CD8-positive, alpha-beta memory T cell (primary cell): ENCODE data around the gene UGT1A5. TPM values are rescaled to one million over a fixed set of nuclear protein-coding genes. Genes with fewer than 3 reads are reported as not detected.
"Not testable (repeated sequence)": the region's sequence is repeated elsewhere in the genome, so short reads cannot be mapped to it uniquely, and the experiment has no call there.

Experiments used
- CTCF ChIA-PET: fragments of 350-600 bp; sonication (Branson Sonifier 250); formaldehyde crosslinking; loops from one replicate; lab custom pipeline; 2021; ENCODE audit warnings: antibody characterized with exemption; lab: Charles Lee
- POLR2A ChIA-PET: fragments of 350-600 bp; sonication (Branson Sonifier 250); formaldehyde crosslinking; loops from one replicate; lab custom pipeline; 2021; ENCODE audit warnings: antibody characterized with exemption; lab: Charles Lee
- DNase-seq, 5 donors: peaks; one replicate each; pipeline versions ENCODE4 v3.0.0 to v3.0.0-alpha.2; 2020 to 2022; ENCODE audit warnings: mixed read lengths in 1 of 5
- H3K27ac ChIP-seq: one replicate; pipeline ENCODE4 v1.7.0; 2013; ENCODE audit warnings: low read depth, mild to moderate bottlenecking, low read length, moderate library complexity
- H3K27me3 ChIP-seq: 2 replicates; pipeline ENCODE4 v1.7.0; 2013; ENCODE audit warnings: low read length, mild to moderate bottlenecking; ENCODE audit not compliant: insufficient read depth, poor library complexity, severe bottlenecking
- H3K36me3 ChIP-seq: 2 replicates; pipeline ENCODE4 v1.7.0; 2013; ENCODE audit warnings: mild to moderate bottlenecking, low read length, moderate library complexity; ENCODE audit not compliant: insufficient read depth
- H3K4me1 ChIP-seq: 2 replicates; pipeline ENCODE4 v1.7.0; 2013; ENCODE audit warnings: mild to moderate bottlenecking, low read length, moderate library complexity; ENCODE audit not compliant: insufficient read depth
- H3K4me3 ChIP-seq: 2 replicates; pipeline ENCODE4 v1.7.0; 2013; ENCODE audit warnings: mild to moderate bottlenecking, low read length
- H3K9me3 ChIP-seq: 2 replicates; pipeline ENCODE4 v1.7.0; 2013; ENCODE audit warnings: mild to moderate bottlenecking, low read length
- H3K27ac Mint-ChIP-seq, 8 donors: one replicate each; pipeline ENCODE4 v1.8.0; 2020 to 2021; ENCODE audit warnings: mixed read lengths in 8 of 8, mild to moderate bottlenecking in 6 of 8, inconsistent platforms in 3 of 8, moderate library complexity in 3 of 8
- H3K27me3 Mint-ChIP-seq, 2 donors: one replicate each; pipeline ENCODE4 v1.8.0; 2020 to 2021; ENCODE audit warnings: mixed read lengths in 2 of 2, mild to moderate bottlenecking in 1 of 2, moderate library complexity in 1 of 2
- H3K36me3 Mint-ChIP-seq, 3 donors: one replicate each; pipeline ENCODE4 v1.8.0; 2020 to 2021; ENCODE audit warnings: mixed read lengths in 3 of 3, inconsistent platforms in 1 of 3, mild to moderate bottlenecking in 1 of 3
- H3K4me1 Mint-ChIP-seq, 3 donors: one replicate each; pipeline ENCODE4 v1.8.0; 2020 to 2021; ENCODE audit warnings: mixed read lengths in 3 of 3, inconsistent platforms in 1 of 3, mild to moderate bottlenecking in 1 of 3
- H3K4me3 Mint-ChIP-seq, 7 donors: one replicate each; pipeline ENCODE4 v1.8.0; 2020 to 2021; ENCODE audit warnings: mixed read lengths in 7 of 7, mild to moderate bottlenecking in 6 of 7, moderate library complexity in 4 of 7, inconsistent platforms in 2 of 7
- H3K9me3 Mint-ChIP-seq, 5 donors: one replicate each; pipeline ENCODE4 v1.8.0; 2020 to 2022; ENCODE audit warnings: mixed read lengths in 5 of 5, mild to moderate bottlenecking in 3 of 5, moderate library complexity in 2 of 5, inconsistent platforms in 1 of 5
- polyA plus RNA-seq: library from polyadenylated mRNA; unstranded; fragments of 300-500 nt; fragmentation: Illumina TruSeq; gene quantifications from one replicate; pipeline ENCODE4 v1.2.3, GENCODE V29; 2021
- total RNA-seq, 2 experiments: library from RNA; stranded (reverse); gene quantifications; one replicate each; pipeline ENCODE4 v1.2.3, GENCODE V29; 2021

UGT1A5 gene
- total and polyA plus RNA-seq, 3 experiments from 2014 or later: not detected

DNA sequence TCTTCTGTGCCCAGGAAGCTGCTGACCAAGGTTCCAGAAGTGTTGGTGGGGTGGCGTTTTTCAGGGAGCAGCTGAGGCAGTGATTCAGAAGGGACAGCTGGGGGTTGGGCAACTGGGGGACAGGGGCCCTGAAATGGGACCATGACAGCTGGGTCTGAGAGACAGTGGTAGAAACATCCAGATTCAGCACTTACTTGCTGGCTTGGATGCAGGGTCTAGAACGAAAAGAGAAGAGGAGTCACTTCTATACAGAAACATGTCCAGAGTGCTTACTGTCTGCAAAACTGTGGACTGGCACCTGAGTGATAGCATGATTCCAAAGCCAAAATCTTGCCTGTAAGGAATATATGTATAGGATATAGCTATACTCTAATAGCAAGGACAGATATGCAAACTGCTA is 33.1 kb downstream of the UGT1A5 start:
- H3K9me3 ChIP-seq, DNase-seq, H3K36me3 ChIP-seq, H3K9me3 Mint-ChIP-seq, CTCF ChIA-PET, H3K27ac ChIP-seq, H3K4me3 ChIP-seq, H3K4me1 ChIP-seq, H3K36me3 Mint-ChIP-seq, H3K27ac Mint-ChIP-seq, POLR2A ChIA-PET, H3K4me1 Mint-ChIP-seq, H3K27me3 ChIP-seq, H3K4me3 Mint-ChIP-seq: not testable (repeated sequence)
- peaks cover 18 to 55% of the 10 kb centered on the region in 2 donors for H3K27me3 Mint-ChIP-seq

DNA sequence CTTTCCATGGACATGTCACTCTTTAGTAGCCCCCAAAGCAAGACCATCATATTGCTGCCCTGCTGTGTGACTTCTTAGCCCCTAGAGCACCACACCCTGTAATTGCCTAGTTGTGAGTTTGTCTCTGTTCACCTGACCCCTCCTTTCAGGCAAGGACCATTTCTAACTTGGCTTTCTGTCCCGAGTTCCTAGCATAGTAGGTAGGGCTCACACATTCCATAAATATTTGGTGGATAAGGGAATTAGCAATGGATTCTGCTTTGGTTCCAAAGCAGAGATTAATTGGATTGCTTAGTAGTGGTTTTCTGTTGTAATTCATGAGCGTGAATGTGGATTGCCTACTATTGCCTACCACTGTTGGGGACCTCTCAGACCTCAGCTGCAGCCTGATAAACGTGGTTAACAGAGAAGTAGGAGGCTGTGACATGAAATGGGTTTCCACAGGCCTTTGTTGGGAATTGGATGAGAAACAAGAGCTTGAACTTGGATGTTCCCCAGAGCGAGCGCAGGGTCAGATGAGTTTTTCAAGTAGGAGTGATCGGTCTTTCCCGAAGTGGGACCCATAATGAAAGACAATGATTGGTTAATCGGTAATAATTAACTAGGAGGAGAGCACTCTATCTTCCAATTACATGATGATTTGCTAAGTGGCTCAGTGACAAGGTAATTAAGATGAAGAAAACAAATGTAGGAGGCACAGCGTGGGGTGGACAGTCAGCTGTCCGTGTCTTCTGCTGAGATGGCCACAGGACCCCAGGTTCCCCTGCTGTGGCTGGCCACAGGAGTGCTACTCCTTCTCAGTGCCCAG is 34.0 kb downstream of the UGT1A5 start:
- H3K36me3 ChIP-seq: no peaks in the 10 kb centered on the region
- no peak overlapping the region for H3K27ac Mint-ChIP-seq
- H3K4me1 ChIP-seq: no peaks in the 10 kb centered on the region
- peaks cover 7 to 16% (median 12%) of the 10 kb centered on the region in 5 donors for H3K9me3 Mint-ChIP-seq
- peaks cover 0 to 8% (median 0%) of the 10 kb centered on the region in 3 donors for H3K36me3 Mint-ChIP-seq
- no peaks in the 10 kb centered on the region for H3K27me3 ChIP-seq
- H3K9me3 ChIP-seq: no peaks in the 10 kb centered on the region
- no peak overlapping the region for H3K4me3 ChIP-seq
- CTCF ChIA-PET: no interaction called here
- POLR2A ChIA-PET: no interaction called here
- H3K27me3 Mint-ChIP-seq: peaks cover 11 to 59% of the 10 kb centered on the region in 2 donors
- H3K27ac ChIP-seq: no peak overlapping the region
- DNase-seq: no peak
- no peaks in the 10 kb centered on the region for H3K4me1 Mint-ChIP-seq
- no peak overlapping the region for H3K4me3 Mint-ChIP-seq

DNA sequence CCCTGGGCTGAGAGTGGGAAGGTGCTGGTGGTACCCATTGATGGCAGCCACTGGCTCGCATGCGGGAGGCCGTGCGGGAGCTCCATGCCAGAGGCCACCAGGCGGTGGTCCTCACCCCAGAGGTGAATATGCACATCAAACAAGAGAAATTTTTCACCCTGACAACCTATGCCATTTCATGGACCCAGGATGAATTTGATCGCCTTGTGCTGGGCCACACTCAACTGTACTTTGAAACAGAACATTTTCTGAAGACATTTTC is 34.5 kb downstream of the UGT1A5 start:
- H3K36me3 ChIP-seq: no peaks in the 10 kb centered on the region
- Mint-ChIP-seq H3K4me1 (no peaks in the 10 kb centered on the region), H3K9me3 (peaks cover 7 to 19% (median 12%) of the 10 kb centered on the region in 5 donors), H3K27ac (no peak overlapping the region), H3K27me3 (peaks cover 11 to 59% of the 10 kb centered on the region in 2 donors), H3K4me3 (no peak overlapping the region), H3K36me3 (peaks cover 0 to 11% (median 0%) of the 10 kb centered on the region in 3 donors)
- H3K27me3 ChIP-seq: no peaks in the 10 kb centered on the region
- no peaks in the 10 kb centered on the region for H3K9me3 ChIP-seq
- CTCF ChIA-PET: no interaction called here
- DNase-seq: no peak
- no peak overlapping the region for H3K27ac ChIP-seq
- H3K4me1 ChIP-seq: no peaks in the 10 kb centered on the region
- POLR2A ChIA-PET: no interaction called here
- H3K4me3 ChIP-seq: no peak overlapping the region

DNA sequence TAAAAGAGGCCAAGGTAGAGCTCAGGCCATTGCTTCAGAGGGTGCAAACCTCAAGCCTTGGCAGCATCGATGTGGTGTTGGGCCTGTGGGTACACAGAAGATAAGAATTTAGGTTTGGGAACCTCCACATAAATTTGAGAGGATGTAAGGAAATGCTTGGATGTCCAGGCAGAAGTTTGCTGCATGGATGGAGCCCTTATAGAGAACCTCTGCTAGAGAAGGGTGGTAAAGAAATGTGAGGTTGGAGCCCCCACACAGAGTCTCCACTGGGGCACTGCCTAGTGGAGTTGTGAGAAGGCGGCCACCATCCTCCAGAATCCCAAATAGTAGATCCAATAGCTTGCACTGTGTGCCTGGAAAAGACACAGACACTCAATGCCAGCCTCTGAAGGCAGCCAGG is 38.0 kb downstream of the UGT1A5 start:
- H3K4me3 Mint-ChIP-seq, CTCF ChIA-PET, H3K4me1 ChIP-seq, H3K4me3 ChIP-seq, H3K27ac ChIP-seq, H3K27me3 ChIP-seq, H3K27ac Mint-ChIP-seq, DNase-seq, H3K9me3 ChIP-seq, H3K4me1 Mint-ChIP-seq, H3K36me3 ChIP-seq, POLR2A ChIA-PET: not testable (repeated sequence)
- H3K9me3 Mint-ChIP-seq: peaks cover 7 to 19% (median 12%) of the 10 kb centered on the region in 5 donors
- H3K27me3 Mint-ChIP-seq: peaks cover 12 to 64% of the 10 kb centered on the region in 2 donors
- peaks cover 0 to 11% (median 0%) of the 10 kb centered on the region in 3 donors for H3K36me3 Mint-ChIP-seq

DNA sequence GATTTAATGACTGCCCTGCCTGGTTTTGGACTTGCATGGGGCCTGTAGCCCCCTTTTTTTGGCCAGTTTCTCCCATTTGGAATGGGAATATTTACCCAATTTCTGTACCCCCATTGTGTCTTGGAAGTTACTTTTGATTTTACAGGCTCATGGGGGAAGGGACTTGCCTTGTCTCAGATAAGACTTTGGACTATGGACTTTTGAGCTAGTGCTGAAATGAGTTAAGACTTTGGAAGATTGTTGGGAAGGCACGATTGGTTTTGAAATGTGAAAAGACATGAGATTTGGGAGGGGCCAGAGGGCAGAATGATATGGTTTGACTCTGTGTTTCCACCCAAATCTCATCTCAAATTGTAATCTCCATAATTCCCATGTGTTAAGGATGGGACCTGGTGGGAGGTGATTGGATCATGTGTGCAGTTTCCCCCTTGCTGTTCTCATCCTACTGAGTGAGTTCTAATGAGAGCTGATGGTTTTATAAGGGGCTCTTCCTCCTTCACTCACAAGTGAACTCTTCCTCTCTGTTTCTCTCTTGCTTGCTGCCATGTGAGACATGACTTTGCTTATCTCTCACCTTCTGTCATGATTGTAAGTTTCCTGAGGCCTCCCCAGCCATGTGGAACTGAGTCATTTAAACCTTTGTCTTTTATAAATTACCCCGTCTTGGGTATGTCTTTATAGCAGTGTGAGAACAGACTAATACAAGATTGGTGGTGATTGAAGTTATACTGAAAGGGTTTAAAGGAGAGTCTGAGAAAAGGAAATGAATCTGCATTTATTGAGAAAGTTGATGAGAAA is 38.7 kb downstream of the UGT1A5 start:
- H3K9me3 ChIP-seq, H3K27ac ChIP-seq, H3K4me1 Mint-ChIP-seq, H3K4me3 ChIP-seq, H3K27me3 ChIP-seq, CTCF ChIA-PET, H3K4me1 ChIP-seq, H3K36me3 ChIP-seq, H3K27ac Mint-ChIP-seq, POLR2A ChIA-PET, DNase-seq: not testable (repeated sequence)
- Mint-ChIP-seq H3K27me3 (peaks cover 12 to 59% of the 10 kb centered on the region in 2 donors), H3K9me3 (peaks cover 7 to 19% (median 12%) of the 10 kb centered on the region in 5 donors), H3K4me3 (peak overlapping the region in 1 of 7 donors; percentile 68), H3K36me3 (peaks cover 0 to 11% (median 0%) of the 10 kb centered on the region in 3 donors)

DNA sequence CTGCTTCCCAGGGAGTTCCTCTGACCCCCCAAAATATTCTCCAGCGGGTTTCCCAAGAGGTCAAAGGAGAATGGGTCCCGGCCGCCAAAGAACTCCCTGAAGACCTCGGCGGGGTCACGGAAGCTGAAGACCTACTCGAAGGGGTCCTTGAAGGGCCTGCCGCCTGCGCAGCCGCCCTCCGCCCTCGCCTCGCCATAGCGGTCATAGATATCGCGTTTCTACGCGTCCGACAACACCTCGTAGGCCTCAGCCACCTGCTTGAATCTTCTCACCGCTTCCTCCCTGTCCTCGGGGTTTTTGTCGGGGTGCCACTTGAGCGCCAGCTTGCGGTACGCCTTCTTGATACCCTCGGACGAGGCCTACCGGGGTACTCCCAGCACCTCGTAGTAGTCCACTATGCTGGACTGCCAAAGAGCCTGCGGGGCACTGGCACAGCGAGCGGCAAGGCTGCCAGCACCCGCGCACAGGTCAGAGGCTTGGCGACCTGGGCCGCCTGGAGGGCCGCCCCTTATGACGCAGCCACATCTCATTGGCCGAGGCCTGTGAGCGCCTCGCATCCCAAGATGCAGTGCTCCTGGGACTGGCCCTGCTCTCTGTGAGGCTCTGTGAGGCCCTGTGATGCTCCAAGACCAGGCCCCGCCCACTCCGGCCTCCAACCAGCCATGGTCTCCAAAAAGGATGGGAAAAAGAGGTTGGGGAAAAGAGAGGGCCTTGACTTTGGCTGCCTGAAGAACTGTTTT is 42.3 kb downstream of the UGT1A5 start:
- Histone ChIP-seq H3K4me1 (no peaks in the 10 kb centered on the region), H3K9me3 (no peaks in the 10 kb centered on the region), H3K27ac (no peak overlapping the region), H3K4me3 (no peak overlapping the region), H3K36me3 (no peaks in the 10 kb centered on the region), H3K27me3 (no peaks in the 10 kb centered on the region)
- Mint-ChIP-seq H3K27me3 (peaks cover 6 to 39% of the 10 kb centered on the region in 2 donors), H3K9me3 (peaks cover 6 to 15% (median 12%) of the 10 kb centered on the region in 5 donors), H3K27ac (no peak overlapping the region), H3K4me1 (no peaks in the 10 kb centered on the region), H3K36me3 (peaks cover 0 to 11% (median 0%) of the 10 kb centered on the region in 3 donors), H3K4me3 (no peak overlapping the region)
- DNase-seq: no peak
- POLR2A ChIA-PET: no interaction called here
- CTCF ChIA-PET: no interaction called here

DNA sequence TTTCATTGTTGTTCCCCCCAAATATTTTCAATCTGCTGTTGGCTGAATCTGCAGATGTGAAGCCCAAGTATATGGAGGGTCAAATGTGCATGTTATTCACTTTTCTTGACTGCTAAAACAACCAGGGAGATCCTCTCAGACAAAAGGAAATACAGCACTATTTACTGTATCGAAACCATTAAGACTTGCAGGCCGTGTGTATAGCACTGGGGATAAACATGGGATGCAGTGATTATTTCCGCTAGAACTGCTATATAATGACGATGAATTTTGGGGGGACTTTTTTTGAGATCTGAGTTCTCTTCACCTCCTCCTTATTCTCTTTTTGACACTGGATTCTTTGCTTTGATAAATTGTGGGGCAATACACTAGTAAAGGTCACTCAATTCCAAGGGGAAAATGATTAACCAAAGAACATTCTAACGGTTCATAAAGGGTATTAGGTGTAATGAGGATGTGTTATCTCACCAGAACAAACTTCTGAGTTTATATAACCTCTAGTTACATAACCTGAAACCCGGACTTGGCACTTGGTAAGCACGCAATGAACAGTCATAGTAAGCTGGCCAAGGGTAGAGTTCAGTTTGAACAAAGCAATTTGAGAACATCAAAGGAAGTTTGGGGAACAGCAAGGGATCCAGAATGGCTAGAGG is 43.8 kb downstream of the UGT1A5 start:
- Mint-ChIP-seq H3K27ac (no peak overlapping the region), H3K4me3 (no peak overlapping the region), H3K27me3 (peaks cover 5 to 34% of the 10 kb centered on the region in 2 donors), H3K4me1 (no peaks in the 10 kb centered on the region), H3K9me3 (peaks cover 0 to 5% (median 4%) of the 10 kb centered on the region in 5 donors), H3K36me3 (peaks cover 0 to 4% (median 0%) of the 10 kb centered on the region in 3 donors)
- CTCF ChIA-PET: no interaction called here
- H3K9me3 ChIP-seq: no peaks in the 10 kb centered on the region
- no peak overlapping the region for H3K4me3 ChIP-seq
- H3K27me3 ChIP-seq: no peaks in the 10 kb centered on the region
- no peaks in the 10 kb centered on the region for H3K36me3 ChIP-seq
- DNase-seq: no peak
- POLR2A ChIA-PET: no interaction called here
- H3K4me1 ChIP-seq: no peaks in the 10 kb centered on the region
- no peak overlapping the region for H3K27ac ChIP-seq
